DMS 273 (cell line): ENCODE results near the gene CCDC61.

Experiments used
- DNase-seq: peaks from one replicate; lab custom pipeline; 2025; ENCODE audit not compliant: unreplicated experiment; lab: John Stamatoyannopoulos, UW

Gene CCDC61

DNA sequence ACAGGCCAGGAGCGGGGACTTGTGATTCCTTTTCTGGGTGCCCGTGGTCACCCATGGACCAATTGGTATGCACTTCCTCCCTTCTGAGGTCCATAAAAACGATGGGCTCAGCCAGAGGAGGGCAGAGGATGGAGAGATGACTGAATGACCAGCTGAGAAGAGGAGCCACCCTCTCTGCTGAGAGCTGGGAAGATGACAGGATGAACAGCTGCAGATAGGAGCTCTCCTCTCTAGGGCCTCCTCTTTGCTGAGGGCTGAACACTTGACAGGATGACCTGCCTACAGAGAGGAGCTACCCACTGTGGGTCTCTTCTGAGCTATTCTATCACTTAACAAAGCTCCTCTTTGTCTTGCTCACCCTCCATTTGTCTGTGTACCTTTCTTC is 41.5 kb downstream of the CCDC61 start:
- DNase-seq, result no peak

DNA sequence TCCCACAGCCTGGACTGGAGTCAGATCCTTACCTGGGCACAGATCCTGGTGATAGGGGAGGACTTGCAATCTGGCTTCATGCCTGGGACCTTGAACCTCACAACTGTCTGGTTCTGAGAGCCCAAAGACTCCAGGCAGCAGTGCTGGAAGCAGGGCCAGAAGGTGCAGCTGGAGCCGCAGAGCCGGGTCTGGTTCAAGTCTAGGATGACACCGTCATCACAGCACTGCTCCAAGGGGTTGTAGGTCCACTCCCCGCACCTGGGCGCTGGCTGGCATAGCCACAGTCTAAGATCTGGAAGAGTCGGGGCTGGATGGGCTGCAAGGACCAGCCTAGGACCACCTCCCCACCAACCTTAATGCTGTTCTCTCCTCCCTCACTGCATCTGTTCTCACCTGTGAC is 44.9 kb downstream of the CCDC61 start:
- no peak for DNase-seq

DNA sequence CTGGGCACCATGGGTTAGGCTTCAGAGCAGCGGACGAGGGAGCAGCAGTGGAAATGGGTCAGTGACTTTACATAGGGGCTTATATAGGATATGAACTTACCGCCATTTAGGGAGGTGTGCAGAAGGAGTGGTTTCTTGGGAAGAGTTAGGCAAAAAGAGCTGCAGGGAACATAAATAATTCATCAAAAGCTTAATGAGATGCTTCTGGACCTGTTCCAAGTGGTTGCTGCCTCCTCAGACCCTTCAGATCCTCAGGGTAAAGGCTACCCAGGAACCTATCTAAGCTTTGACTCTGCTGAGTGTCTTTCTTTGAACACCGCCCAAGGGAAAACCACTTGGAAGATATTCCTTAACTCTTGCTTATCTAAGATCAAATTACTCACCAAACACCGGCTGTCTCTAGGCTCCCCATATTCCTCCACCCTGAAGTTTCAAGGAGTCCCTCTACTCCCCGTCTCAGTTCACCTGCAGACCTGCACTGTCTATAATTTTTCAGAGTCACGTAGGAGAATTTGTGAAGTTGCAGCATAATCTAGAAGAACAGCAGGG is 45.8 kb downstream of the CCDC61 start, which contains the start of gene IGFL4:
Gene IGFL4 (minus strand): TSS at position 51 of the 549 bp plus-strand sequence. CDS start 40 bp downstream, at position 11.
- DNase-seq, result peak; percentile 51

DNA sequence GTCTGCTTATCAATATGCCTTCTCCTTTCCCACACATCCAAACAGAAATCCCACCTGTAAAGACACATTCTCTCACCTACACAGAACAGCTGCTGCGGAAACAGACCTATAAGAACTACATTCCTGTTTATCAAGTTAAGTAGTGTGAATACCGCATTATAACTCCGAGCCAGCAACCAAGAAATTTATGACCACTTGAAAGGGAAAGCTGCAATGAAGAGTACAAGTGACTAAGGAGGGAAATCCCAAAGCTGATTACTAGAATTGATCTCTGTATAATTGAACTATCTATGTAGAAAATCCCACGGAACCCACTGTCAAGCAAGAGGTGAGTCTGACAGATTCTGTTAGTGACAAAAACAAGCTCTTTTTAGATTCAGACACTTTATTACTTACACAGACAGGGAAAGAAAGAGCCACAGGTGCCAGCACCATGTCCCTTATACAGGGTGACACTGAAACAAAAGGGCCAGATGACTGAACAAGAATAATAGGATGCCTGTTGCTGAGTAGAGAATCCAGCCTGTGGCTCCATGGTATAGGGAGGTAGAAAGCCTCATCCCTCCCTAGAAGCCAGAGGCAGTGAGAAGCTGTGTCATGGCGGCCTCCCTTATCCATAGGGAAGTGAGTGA is 47.1 kb downstream of the CCDC61 start:
- DNase-seq, result no peak

DNA sequence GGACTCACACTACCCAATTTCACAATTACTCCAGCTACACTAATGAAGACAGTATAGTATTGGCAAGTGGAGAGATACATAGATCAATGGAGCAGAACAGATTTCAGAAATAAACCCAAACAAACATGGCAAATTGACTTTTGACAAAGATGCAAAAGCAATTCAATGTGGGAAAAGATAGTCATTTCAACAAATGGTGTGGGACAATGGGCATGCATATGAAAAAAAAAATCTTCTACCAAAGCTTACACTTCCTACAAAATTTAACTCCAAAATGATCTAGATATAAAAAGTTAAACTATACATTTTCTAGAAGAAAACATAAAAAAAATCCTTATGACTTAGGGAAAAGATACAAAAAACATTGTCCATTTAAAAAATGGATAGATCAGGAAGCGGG is 48.3 kb downstream of the CCDC61 start:
- no peak for DNase-seq

DNA sequence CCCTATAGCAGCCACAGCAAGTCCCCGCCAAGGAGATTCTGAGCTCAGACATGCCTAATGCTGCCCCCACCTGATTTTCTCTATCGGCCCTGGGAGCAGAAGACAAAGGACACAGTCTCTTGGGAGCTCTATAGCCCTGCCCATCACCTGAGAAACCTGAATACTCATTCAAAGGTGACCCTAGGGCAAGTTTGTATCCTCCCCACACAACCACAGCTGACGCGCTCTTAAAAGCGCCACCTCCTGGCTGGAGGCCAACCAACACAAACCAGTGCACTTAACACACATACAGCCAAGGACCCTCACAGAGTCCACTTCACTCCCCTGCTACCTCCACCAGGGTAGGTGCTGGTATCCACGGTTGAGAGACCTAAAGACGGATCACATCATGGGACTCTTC is 54.3 kb downstream of the CCDC61 start:
- DNase-seq, result peak; percentile 10

DNA sequence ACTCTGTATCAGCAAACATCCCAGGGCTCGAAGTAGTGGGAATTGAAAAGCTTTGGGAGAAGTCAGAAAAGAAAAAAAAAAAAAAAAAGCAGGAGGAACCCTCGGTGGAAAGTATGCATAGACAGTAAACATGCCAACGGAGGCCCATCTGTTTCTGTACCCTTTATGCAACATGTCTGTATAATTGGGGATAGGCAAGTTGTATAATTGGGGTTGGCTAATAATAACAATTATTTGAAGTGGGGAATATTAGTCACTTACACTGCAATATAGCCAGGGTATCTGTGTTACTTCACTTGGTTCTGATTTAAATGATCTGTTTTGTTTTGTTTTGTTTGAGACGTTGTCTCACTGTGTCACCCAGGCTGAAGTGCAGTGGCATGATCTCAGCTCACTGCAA is 57.6 kb downstream of the CCDC61 start:
- DNase-seq, result peak; percentile 26

DNA sequence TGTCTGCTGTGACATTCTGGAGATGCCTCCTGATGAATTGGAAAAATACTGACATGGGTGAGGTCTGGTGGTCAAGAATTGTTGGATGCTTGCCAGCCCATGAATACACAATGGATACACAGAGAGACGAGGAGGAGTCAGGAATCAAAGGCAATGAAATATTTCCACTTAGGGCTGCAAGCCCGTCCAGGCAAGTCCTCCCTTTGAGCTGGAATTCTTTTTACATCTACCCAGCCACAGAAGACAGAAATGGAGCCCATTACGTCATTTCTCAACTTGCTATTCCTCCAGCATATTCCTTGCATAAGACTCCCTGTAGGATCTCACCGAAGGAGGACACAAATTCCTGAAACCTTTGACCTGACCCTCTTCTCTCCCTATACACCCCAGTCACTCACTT is 61.3 kb downstream of the CCDC61 start:
- DNase-seq, result no peak

DNA sequence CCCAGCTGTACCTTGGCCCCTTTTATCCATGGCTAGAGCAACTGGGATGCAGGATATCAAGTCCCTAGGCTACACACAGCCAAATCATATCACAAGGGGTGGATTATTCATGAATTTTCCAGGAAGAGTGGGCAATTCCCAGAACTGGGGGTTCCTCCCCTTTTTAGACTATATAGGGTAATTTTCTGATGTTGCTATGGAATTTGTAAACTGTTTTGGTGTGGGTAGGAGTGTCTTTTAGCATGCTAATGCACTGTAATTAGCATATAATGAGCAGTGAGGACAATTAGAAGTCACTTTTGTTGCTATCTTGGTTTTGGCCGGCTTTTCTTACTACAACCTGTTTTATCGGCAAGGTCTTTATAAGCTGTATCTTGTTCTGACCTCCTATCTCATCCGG is 63.5 kb downstream of the CCDC61 start:
- no peak for DNase-seq

DNA sequence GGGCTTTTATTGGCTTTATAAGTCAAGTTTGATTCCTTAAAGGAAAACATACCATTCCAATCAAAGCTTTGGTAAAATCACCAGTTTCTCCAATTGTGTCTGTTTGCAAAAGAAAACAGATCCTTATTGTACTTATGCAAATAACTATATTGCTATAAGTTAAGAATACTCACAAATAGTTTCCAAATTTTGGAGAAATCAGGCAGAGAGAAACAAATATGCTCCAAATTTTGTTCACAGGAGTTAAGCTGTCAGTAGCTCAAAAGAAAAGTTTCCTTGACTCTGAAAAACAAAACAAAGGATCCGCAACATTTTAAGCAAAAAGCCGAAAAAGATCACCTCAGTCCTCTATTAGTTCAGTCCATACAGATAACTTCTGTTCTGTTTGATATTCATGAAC is 64.7 kb downstream of the CCDC61 start:
- no peak for DNase-seq

DNA sequence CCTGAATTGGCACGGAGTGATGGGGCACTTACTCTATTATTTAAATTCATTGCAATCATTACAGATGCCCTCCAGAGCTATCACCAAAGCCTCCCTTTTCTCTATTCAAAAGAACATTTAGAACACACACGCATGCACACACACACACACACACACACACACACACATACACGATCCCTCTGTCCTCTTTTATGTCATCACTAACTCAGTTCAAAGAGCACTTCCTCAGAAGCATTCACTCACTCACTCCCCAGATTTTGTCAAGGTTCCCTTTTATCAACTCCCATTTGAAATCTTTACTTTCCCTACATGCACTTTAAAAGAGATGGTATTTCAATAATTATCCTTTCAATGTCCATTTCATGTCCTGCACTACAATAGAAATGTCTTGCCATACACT is 67.9 kb downstream of the CCDC61 start:
- DNase-seq, result no peak

DNA sequence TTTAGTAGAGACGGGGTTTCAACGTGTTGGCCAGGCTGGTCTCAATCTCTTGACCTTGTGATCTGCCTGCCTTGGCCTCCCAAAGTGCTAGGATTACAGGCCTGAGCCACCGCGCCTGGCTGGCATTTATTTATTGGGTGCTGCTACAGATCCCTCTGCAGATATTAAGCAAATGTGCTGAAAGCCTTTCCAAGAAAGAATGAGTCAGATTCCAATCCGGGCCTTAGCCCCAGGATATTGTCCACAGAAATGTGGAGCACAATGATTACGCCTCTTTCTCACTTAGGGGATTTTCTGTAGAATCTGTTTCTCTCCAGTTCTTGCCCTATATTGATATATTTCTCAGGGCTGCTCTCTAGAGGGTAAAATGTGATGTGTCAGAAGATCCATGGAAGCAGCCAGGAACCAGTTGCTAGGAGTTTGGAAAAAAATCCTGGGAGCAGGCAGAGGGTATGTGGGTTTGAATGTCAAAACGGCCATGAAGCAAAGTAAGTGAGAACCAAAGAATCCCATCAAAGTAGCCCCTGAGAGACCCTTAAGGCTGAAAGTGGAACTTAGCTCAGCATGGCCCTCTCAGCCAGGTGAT is 70.3 kb downstream of the CCDC61 start:
- no peak for DNase-seq

DNA sequence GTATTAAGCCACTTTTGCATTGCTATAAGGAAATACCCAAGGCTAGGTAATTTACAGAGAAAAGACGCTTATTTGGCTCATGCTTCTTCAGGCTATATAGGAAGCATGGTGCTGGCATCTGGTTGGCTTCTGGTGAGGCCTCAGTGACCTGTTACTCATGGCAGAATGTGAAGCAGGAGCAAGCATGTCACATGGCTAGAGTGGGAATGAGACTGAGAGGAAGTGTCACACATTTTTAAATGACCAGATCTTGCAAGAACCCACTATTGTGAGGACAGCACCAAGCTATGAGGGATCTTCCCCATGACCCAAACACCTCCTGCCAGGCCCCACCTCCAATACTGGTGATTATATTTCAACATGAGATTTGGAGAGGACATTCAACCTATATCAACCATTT is 71.2 kb downstream of the CCDC61 start:
- no peak for DNase-seq

DNA sequence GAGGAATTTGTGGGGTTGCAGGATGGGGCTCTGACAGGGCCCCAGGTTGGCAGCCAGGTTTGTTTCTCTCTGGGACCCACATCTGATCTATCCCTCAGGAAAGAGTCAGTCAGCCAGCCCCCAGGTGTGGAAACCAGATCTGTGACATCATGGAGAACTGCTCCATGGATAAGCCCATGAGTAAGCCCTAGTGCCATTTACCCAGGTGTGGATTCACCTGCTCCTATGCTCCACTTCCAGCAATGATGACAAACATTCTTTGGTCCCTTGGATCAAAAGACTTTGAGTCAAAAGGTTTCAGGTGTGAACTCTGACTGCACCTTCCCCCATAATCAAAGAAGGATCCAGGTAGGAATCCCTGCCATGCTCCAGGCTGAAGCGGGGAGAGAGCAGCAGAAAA is 72.4 kb downstream of the CCDC61 start:
- DNase-seq, result no peak
